DND-41 (cell line): Measurements from ENCODE around the gene COG2.

Experiments
- ATAC-seq: fragments of 200-7000 bp; cut with Tn5 transposase; 3 replicates; pipeline ENCODE4 v1.9.1; 2021; ENCODE audit warnings: low read depth; ENCODE audit not compliant: insufficient read depth
- DNase-seq: peaks from one replicate; pipeline ENCODE4 v3.0.0-alpha.2; 2020
- H2AFZ ChIP-seq: 2 replicates; pipeline ENCODE4 v1.6.0; 2012; ENCODE audit warnings: low read depth, low read length
- H3K27ac ChIP-seq: 2 replicates; pipeline ENCODE4 v1.5.1; 2012; ENCODE audit warnings: low read length, inconsistent platforms
- H3K27me3 ChIP-seq: fragments of 200-600 bp; sonication (generic); 2 replicates; pipeline ENCODE4 v1.6.0; 2012; ENCODE audit warnings: low read length, mild to moderate bottlenecking, inconsistent platforms; ENCODE audit not compliant: insufficient read depth, poor library complexity
- H3K36me3 ChIP-seq: 2 replicates; pipeline ENCODE4 v1.5.1; 2012; ENCODE audit warnings: low read length, inconsistent platforms; ENCODE audit not compliant: insufficient read depth
- H3K4me1 ChIP-seq: 2 replicates; pipeline ENCODE4 v1.5.1; 2012; ENCODE audit warnings: mild to moderate bottlenecking, low read length; ENCODE audit not compliant: insufficient read depth
- H3K4me2 ChIP-seq: 2 replicates; pipeline ENCODE4 v1.6.0; 2012; ENCODE audit warnings: mild to moderate bottlenecking, moderate library complexity, low read length, inconsistent platforms; ENCODE audit not compliant: insufficient read depth
- H3K4me3 ChIP-seq, 2 experiments: fragments of 200-600 bp in 1 of 2; shearing (Covaris generic) in 1 of 2; 2 replicates each; pipeline ENCODE4 v1.5.1; 2012 to 2016; ENCODE audit warnings: inconsistent platforms in 2 of 2, low read length in 2 of 2, mild to moderate bottlenecking in 2 of 2, low read depth in 1 of 2, moderate library complexity in 1 of 2
- H3K79me2 ChIP-seq: 2 replicates; pipeline ENCODE4 v1.6.0; 2012; ENCODE audit warnings: low read length, inconsistent platforms; ENCODE audit not compliant: insufficient read depth
- H3K9ac ChIP-seq: 2 replicates; pipeline ENCODE4 v1.6.0; 2012; ENCODE audit warnings: low read depth, mild to moderate bottlenecking, inconsistent platforms, low read length, moderate library complexity
- H3K9me3 ChIP-seq: 2 replicates; pipeline ENCODE4 v1.5.1; 2012; ENCODE audit warnings: low read length, moderate library complexity, mild to moderate bottlenecking, inconsistent platforms; ENCODE audit not compliant: insufficient read depth, severe bottlenecking
- H4K20me1 ChIP-seq: 2 replicates; pipeline ENCODE4 v1.6.0; 2012; ENCODE audit warnings: low read length; ENCODE audit not compliant: insufficient read depth
- EZH2 ChIP-seq: IDR thresholded peaks from 3 replicates; pipeline ENCODE4 v1.6.1; 2012; ENCODE audit warnings: borderline replicate concordance, low read depth, mild to moderate bottlenecking, moderate library complexity, low read length, inconsistent platforms; ENCODE audit not compliant: severe bottlenecking
- TF ChIP-seq, protein P1 (sequence below): IDR thresholded peaks from 2 replicates; pipeline ENCODE4 v1.5.1; 2012; ENCODE audit warnings: borderline replicate concordance, low read length, moderate library complexity, mild to moderate bottlenecking; ENCODE audit not compliant: poor library complexity, severe bottlenecking; ENCODE audit errors: extremely low read depth

COG2 gene

DNA sequence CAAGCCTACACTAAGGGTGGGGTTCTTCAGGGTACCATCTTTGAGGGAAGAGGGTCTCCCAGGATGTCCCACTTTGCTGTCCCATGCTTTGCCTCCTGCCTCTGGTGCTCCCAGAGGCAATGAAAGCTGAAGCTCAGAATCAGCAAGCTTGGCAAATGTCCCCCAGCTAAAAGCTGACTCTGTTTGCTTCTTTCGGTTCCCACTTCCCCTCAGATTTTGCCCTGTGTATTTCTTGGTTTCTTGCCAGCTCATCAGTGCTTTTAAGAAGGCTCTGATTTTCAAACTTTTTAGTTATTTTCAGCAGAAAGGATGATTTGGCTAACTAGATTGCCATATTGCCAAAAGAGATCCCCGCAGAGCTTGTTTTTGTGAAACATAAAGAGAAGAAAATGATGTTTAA, 33.1 kb upstream of the COG2 start:
- H3K79me2 ChIP-seq: no peaks in the 10 kb centered on the region
- H3K4me1 ChIP-seq: no peaks in the 10 kb centered on the region
- peaks cover 31% of the 10 kb centered on the region for H3K27me3 ChIP-seq
- ATAC-seq (no peak), DNase-seq (no peak)
- H4K20me1 ChIP-seq: no peaks in the 10 kb centered on the region
- TF ChIP-seq EZH2: no peak
- TF ChIP-seq, protein P1, sequence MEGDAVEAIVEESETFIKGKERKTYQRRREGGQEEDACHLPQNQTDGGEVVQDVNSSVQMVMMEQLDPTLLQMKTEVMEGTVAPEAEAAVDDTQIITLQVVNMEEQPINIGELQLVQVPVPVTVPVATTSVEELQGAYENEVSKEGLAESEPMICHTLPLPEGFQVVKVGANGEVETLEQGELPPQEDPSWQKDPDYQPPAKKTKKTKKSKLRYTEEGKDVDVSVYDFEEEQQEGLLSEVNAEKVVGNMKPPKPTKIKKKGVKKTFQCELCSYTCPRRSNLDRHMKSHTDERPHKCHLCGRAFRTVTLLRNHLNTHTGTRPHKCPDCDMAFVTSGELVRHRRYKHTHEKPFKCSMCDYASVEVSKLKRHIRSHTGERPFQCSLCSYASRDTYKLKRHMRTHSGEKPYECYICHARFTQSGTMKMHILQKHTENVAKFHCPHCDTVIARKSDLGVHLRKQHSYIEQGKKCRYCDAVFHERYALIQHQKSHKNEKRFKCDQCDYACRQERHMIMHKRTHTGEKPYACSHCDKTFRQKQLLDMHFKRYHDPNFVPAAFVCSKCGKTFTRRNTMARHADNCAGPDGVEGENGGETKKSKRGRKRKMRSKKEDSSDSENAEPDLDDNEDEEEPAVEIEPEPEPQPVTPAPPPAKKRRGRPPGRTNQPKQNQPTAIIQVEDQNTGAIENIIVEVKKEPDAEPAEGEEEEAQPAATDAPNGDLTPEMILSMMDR: no peak
- H3K9ac ChIP-seq: no peak overlapping the region
- no peak overlapping the region for H3K27ac ChIP-seq
- H3K9me3 ChIP-seq: no peaks in the 10 kb centered on the region
- H3K4me3 ChIP-seq: no peak overlapping the region
- H2AFZ ChIP-seq: no peak overlapping the region
- no peak overlapping the region for H3K4me2 ChIP-seq
- H3K36me3 ChIP-seq: no peaks in the 10 kb centered on the region

DNA sequence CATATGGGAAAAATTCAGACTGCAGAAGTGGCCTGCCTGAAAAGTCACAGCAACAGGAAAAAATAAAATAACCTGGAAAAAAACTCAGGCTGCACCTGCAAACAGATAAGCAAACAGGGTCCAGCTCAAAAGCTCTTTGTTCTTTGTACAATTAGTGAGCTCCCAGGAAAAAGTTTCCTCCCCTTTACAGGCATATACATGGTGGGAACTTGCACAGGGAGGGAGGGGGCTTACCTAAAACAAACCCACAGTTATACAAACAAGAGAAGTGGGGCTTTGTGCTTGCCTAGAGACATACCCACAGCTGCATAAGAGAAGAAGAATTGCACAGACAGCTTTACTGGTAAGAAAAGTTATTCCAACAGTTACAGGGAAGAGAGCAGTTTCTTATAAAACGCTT, 31.7 kb upstream of the COG2 start:
- Histone ChIP-seq H3K4me1 (no peaks in the 10 kb centered on the region), H3K27me3 (peaks cover 32% of the 10 kb centered on the region), H4K20me1 (no peaks in the 10 kb centered on the region), H3K36me3 (no peaks in the 10 kb centered on the region), H3K9ac (no peak overlapping the region), H3K9me3 (no peaks in the 10 kb centered on the region), H2AFZ (no peak overlapping the region), H3K4me3 (no peak overlapping the region), H3K79me2 (no peaks in the 10 kb centered on the region), H3K4me2 (no peak overlapping the region), H3K27ac (no peak overlapping the region)
- ATAC-seq (no peak), DNase-seq (no peak)
- no peak for TF ChIP-seq EZH2
- TF ChIP-seq, protein P1: no peak

DNA sequence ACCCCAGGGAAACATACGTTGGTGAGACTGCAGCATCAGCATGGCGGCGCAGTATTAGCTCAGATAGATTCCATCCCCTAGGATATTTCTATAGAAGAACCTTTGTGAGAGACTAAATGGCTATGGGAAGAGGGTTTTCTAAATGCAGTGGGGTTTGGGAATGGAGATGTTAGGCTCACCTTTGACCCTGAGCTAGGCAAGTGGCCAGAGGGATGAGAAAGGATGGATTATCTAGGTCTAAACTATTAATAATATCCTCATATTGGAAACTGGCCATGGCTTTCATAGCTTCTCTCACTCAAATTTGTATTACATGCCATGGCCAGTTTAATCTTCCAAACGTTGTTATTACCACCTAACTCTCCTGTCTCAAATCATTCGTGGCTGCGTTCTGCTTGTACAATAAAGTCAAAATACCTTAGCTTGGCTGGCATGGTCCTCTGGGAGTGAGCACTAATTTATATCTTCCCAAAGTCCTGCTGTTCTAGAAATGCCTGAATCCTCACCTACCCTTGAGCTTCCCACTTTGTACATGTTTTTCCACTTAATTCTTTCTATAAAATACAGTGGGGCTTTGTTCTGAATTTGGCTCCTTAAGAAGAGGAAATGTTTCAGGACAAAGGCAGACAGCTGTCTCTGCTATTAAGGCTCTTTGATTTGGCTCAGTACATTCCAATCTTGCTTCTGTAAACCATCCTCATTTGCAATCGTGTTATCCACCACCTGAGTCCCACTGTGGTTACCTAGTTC, 31.0 kb upstream of the COG2 start:
- DNase-seq: no peak
- Histone ChIP-seq H3K36me3 (no peaks in the 10 kb centered on the region), H2AFZ (no peak overlapping the region), H3K4me2 (no peak overlapping the region), H3K4me1 (no peaks in the 10 kb centered on the region), H3K4me3 (no peak overlapping the region), H3K79me2 (no peaks in the 10 kb centered on the region), H3K9me3 (no peaks in the 10 kb centered on the region), H3K27ac (no peak overlapping the region), H4K20me1 (no peaks in the 10 kb centered on the region), H3K27me3 (peaks cover 34% of the 10 kb centered on the region), H3K9ac (no peak overlapping the region)
- TF ChIP-seq, protein P1: no peak
- no peak for TF ChIP-seq EZH2
- no peak for ATAC-seq
